K562 (cell line): Measurements from ENCODE around the gene CCDC141. TPM values are rescaled to one million over a fixed set of nuclear protein-coding genes. Genes with fewer than 3 reads are reported as not detected.

Experiments
- ATAC-seq: fragments of 200-7000 bp; cut with Tn5 transposase; 3 replicates; pipeline ENCODE4 v1.9.1; 2020; ENCODE audit warnings: moderate library complexity
- BruUV-seq: library from RNA; stranded (reverse); fragments of 400-500 nt; replicated peaks from 2 replicates; lab custom pipeline; 2021; lab: Mats Ljungman, UMichigan
- CTCF ChIA-PET: fragments of 300-600 bp; formaldehyde crosslinking; extraction: SDS; loops from one replicate; lab custom pipeline; 2021; ENCODE audit warnings: low intra/inter-chr PET ratio; lab: Yijun Ruan, JAX
- POLR2A ChIA-PET: fragments of 300-600, 350-650 bp; sonication (Branson Sonifier 250); formaldehyde crosslinking; extraction: SDS; loops from one replicate; lab custom pipeline; 2021; ENCODE audit warnings: antibody characterized with exemption, inconsistent platforms; lab: Yijun Ruan, JAX
- DNase-seq, 4 experiments: peaks; one replicate each; pipeline versions ENCODE4 v3.0.0 to v3.0.0-alpha.2; 2011 to 2018; ENCODE audit warnings: low spot score in 3 of 4, mixed read lengths in 3 of 4; ENCODE audit errors: extremely low read depth in 1 of 4
- FAIRE-seq: peaks from 2 replicates; lab custom pipeline; 2011; peaks lifted over from hg19 to GRCh38; lab: Jason Lieb, UNC
- H2AFZ ChIP-seq: 2 replicates; pipeline ENCODE4 v1.6.0; 2011; ENCODE audit warnings: low read depth, low read length, control low read depth, inconsistent platforms
- H3K27ac ChIP-seq: fragments of 200-600 bp; 3 replicates; pipeline ENCODE4 v1.8.0; 2011; ENCODE audit warnings: low read depth, mild to moderate bottlenecking, control low read depth, inconsistent platforms, low read length, moderate library complexity, mixed read lengths; ENCODE audit errors: extremely low read depth
- H3K27me3 ChIP-seq, 2 experiments: fragments of 300-600 bp in 1 of 2; 2 replicates in 1 of 2; 3 replicates in 1 of 2; pipeline versions ENCODE4 v1.6.0 to v1.8.0; 2011; ENCODE audit warnings: inconsistent platforms in 2 of 2, low read length in 2 of 2, mild to moderate bottlenecking in 1 of 2, mixed read lengths in 1 of 2, moderate library complexity in 1 of 2; ENCODE audit not compliant: control insufficient read depth in 2 of 2, insufficient read depth in 2 of 2
- H3K36me3 ChIP-seq: fragments of 300-600 bp; 3 replicates; pipeline ENCODE4 v1.8.0; 2011; ENCODE audit warnings: mild to moderate bottlenecking, low read length, inconsistent platforms; ENCODE audit not compliant: control insufficient read depth, insufficient read depth
- H3K4me1 ChIP-seq, 2 experiments: fragments of 200-600 bp in 1 of 2; replicated peaks in 1 of 2; 2 replicates in 1 of 2; 3 replicates in 1 of 2; pipeline versions ENCODE4 v1.5.1 to v1.8.0; 2011; ENCODE audit warnings: inconsistent platforms in 2 of 2, low read length in 2 of 2, mild to moderate bottlenecking in 1 of 2, mixed read lengths in 1 of 2, moderate library complexity in 1 of 2; ENCODE audit not compliant: control insufficient read depth in 2 of 2, insufficient read depth in 2 of 2
- H3K4me2 ChIP-seq: 2 replicates; pipeline ENCODE4 v1.6.1; 2011; ENCODE audit warnings: low read length, control low read depth, inconsistent platforms, mixed read lengths; ENCODE audit not compliant: insufficient read depth
- H3K4me3 ChIP-seq: fragments of 200-600 bp; sonication (generic), shearing (Covaris generic); 2 replicates; pipeline ENCODE4 v1.5.1; 2016; ENCODE audit warnings: control low read depth, inconsistent platforms
- H3K79me2 ChIP-seq: fragments of 200-600 bp; 3 replicates; pipeline ENCODE4 v1.8.0; 2011; ENCODE audit warnings: low read length, inconsistent platforms; ENCODE audit not compliant: control insufficient read depth, insufficient read depth
- H3K9ac ChIP-seq, 2 experiments: 2 replicates each; pipeline versions ENCODE4 v1.6.0 to v1.6.1; 2011; ENCODE audit warnings: low read depth in 2 of 2, low read length in 2 of 2, control low read depth in 1 of 2, inconsistent platforms in 1 of 2, mild to moderate bottlenecking in 1 of 2, mixed read lengths in 1 of 2; ENCODE audit not compliant: insufficient read depth in 1 of 2
- H3K9me1 ChIP-seq: one replicate; pipeline ENCODE4 v1.6.0; 2011; ENCODE audit warnings: inconsistent platforms, mild to moderate bottlenecking, low read length, moderate library complexity; ENCODE audit not compliant: control insufficient read depth, insufficient read depth
- H3K9me3 ChIP-seq: replicated peaks from 2 replicates; pipeline ENCODE4 v1.5.1; 2011; ENCODE audit warnings: low read depth, low read length, inconsistent platforms; ENCODE audit not compliant: control insufficient read depth, insufficient read depth
- H4K20me1 ChIP-seq: replicated peaks from 2 replicates; pipeline ENCODE4 v1.6.1; 2011; ENCODE audit warnings: low read length, inconsistent platforms, mixed read lengths; ENCODE audit not compliant: control insufficient read depth, insufficient read depth
- ASH1L ChIP-seq: fragments of 450-650 bp; IDR thresholded peaks from 2 replicates; pipeline ENCODE4 v1.6.1; 2018; ENCODE audit warnings: borderline replicate concordance, mild to moderate bottlenecking, low read depth; ENCODE audit not compliant: partially characterized antibody
- BCLAF1 ChIP-seq, 2 experiments: fragments of 450-650 bp in 1 of 2; IDR thresholded peaks; 2 replicates each; pipeline ENCODE4 v1.6.1; 2011 to 2017; ENCODE audit warnings: low read depth in 2 of 2, antibody characterized with exemption in 1 of 2, borderline replicate concordance in 1 of 2, low read length in 1 of 2, mild to moderate bottlenecking in 1 of 2, mixed read lengths in 1 of 2; ENCODE audit not compliant: control insufficient read depth in 1 of 2
- C11orf30 ChIP-seq: fragments of 450-650 bp; IDR thresholded peaks from 2 replicates; pipeline ENCODE4 v1.6.1; 2016; ENCODE audit warnings: low read depth, mild to moderate bottlenecking
- CAMTA2 ChIP-seq: fragments of 250-450 bp; sonication (Bioruptor Pico); conservative IDR thresholded peaks from 2 replicates; pipeline ENCODE4 v1.5.1; 2022
- CREM ChIP-seq: IDR thresholded peaks from 2 replicates; pipeline ENCODE4 v1.6.1; 2014; ENCODE audit warnings: antibody characterized with exemption, low read depth
- FOXK1 ChIP-seq: sonication (generic); formaldehyde crosslinking; IDR thresholded peaks from 2 replicates; pipeline ENCODE4 v1.8.0; 2022; ENCODE audit warnings: missing genetic modification reagents, mild to moderate bottlenecking, borderline replicate concordance
- NELFE ChIP-seq: IDR thresholded peaks from 2 replicates; pipeline ENCODE4 v1.6.1; 2011; ENCODE audit warnings: mild to moderate bottlenecking; ENCODE audit not compliant: insufficient read depth, insufficient read length
- SP2 ChIP-seq: IDR thresholded peaks from 2 replicates; pipeline ENCODE4 v1.6.1; 2011; ENCODE audit warnings: mild to moderate bottlenecking, low read depth, low read length, moderate library complexity; ENCODE audit not compliant: poor library complexity, severe bottlenecking; ENCODE audit errors: extremely low read depth
- ZNF316 ChIP-seq: fragments of 450-650 bp; IDR thresholded peaks from 2 replicates; pipeline ENCODE4 v1.6.1; 2016
- ZSCAN32 ChIP-seq: fragments of 450-650 bp; formaldehyde crosslinking; IDR thresholded peaks from 2 replicates; pipeline ENCODE4 v1.4.0; 2020; ENCODE audit warnings: mild to moderate bottlenecking, moderate library complexity
- WGBS: fragments of 100-300 bp; shearing (Covaris generic); methylation state at CpG from one replicate; pipeline ENCODE4 v1.1.6; 2016; ENCODE audit warnings: low coverage, mixed read lengths; ENCODE audit not compliant: insufficient coverage; ENCODE audit errors: missing lambda C conversion rate; 5-methylcytosine and 5-hydroxymethylcytosine counted together
- in situ Hi-C: fragments of 300-500 bp; cut with MboI; formaldehyde crosslinking; loops from 4 replicates; pipeline ENCODE4 v1.15.0; 2018; ENCODE audit warnings: inconsistent platforms, mixed read lengths
- intact Hi-C: fragments of 100-400 bp; cut with micrococcal nuclease; formaldehyde crosslinking; loops from 2 replicates; pipeline ENCODE4 v1.14.2; 2022
- polyA plus RNA-seq, 8 experiments: library from polyadenylated mRNA; depleted of rRNA in 4 of 8; stranded (reverse) in 5 of 8; unstranded in 3 of 8; fragments of >200 nt; fragmentation: Nextera tagmentation in 2 of 8; fragmentation: Illumina TruSeq in 1 of 8; extraction: Ambion mirVana in 2 of 8; extraction: Trizol in 1 of 8; gene quantifications; 2 replicates each; pipeline versions ENCODE4 v1.2.1 to v1.2.3, GENCODE V29; 2011 to 2014; ENCODE audit warnings: inconsistent platforms in 1 of 8, missing spikeins in 1 of 8
- total RNA-seq, 7 experiments: library from RNA; depleted of rRNA in 6 of 7; stranded (reverse); fragments of >200 nt in 6 of 7; fragmentation: Illumina TruSeq in 2 of 7; extraction: Trizol in 2 of 7; gene quantifications; 2 replicates each; pipeline versions ENCODE4 v1.2.1 to v1.2.3, GENCODE V29; 2011 to 2021; ENCODE audit warnings: low replicate concordance in 1 of 7
- TF ChIP-seq, protein P1 (sequence below): fragments of 250-450 bp; sonication (Bioruptor Pico); IDR thresholded peaks from 2 replicates; pipeline ENCODE4 v1.4.0; 2020; ENCODE audit warnings: mild to moderate bottlenecking, moderate library complexity, borderline replicate concordance

CCDC141 gene
- total and polyA plus RNA-seq, 9 of the 15 experiments (the other 6 are each of a cell fraction or from before 2014, with no cell fraction given) = 0.09 TPM; not detected in 8

DNA sequence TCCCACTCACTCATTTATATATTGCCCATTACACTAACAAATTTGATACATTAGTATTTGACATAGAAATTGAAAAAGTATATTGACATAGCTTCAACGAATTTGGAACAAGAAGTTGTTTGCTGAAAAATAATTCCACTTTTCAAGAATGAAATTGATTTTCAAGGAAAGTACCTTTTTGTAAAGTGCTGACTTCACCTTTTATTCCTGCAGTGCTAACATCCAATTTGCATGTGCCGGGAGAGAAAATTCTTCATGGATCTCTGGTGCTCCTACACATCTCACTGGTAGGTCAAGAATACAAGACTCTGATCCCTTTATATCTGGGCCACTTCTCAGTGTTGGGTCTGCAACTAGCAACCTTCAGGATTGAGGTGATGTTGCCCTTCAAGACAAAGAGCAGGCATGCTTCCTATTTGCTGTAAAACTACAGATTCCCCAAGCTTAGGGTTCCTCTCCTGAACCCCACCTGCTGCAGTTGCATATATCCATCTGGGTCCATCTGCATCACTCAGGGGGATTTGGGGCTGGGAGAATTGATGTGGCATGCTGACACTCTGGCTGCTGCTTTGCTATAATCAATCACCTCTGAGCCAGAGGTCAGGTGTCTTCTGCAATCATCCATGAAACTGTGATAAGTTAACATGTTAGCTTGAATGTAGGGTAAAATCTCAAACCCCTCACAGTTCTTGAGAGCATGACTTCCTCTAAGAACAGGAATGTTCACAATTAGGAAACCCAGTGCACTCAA lies 134.3 kb downstream of the CCDC141 start:
- ATAC-seq = no peak
- no peaks in the 10 kb centered on the region for H3K4me1 ChIP-seq
- H3K9me3 ChIP-seq = no peaks in the 10 kb centered on the region
- H2AFZ ChIP-seq = no peak overlapping the region
- no peaks in the 10 kb centered on the region for H4K20me1 ChIP-seq
- H3K79me2 ChIP-seq = no peaks in the 10 kb centered on the region
- no peak overlapping the region for H3K4me3 ChIP-seq
- no peak for TF ChIP-seq FOXK1 (CRISPR knock-in tag)
- TF ChIP-seq ASH1L = no peak
- TF ChIP-seq, protein P1, sequence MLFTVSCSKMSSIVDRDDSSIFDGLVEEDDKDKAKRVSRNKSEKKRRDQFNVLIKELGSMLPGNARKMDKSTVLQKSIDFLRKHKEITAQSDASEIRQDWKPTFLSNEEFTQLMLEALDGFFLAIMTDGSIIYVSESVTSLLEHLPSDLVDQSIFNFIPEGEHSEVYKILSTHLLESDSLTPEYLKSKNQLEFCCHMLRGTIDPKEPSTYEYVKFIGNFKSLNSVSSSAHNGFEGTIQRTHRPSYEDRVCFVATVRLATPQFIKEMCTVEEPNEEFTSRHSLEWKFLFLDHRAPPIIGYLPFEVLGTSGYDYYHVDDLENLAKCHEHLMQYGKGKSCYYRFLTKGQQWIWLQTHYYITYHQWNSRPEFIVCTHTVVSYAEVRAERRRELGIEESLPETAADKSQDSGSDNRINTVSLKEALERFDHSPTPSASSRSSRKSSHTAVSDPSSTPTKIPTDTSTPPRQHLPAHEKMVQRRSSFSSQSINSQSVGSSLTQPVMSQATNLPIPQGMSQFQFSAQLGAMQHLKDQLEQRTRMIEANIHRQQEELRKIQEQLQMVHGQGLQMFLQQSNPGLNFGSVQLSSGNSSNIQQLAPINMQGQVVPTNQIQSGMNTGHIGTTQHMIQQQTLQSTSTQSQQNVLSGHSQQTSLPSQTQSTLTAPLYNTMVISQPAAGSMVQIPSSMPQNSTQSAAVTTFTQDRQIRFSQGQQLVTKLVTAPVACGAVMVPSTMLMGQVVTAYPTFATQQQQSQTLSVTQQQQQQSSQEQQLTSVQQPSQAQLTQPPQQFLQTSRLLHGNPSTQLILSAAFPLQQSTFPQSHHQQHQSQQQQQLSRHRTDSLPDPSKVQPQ (CRISPR knock-in tag) = no peak
- TF ChIP-seq SP2 = no peak
- no peak for TF ChIP-seq CREM
- TF ChIP-seq CAMTA2 = no peak
- TF ChIP-seq NELFE = no peak
- TF ChIP-seq BCLAF1 (IDR thresholded peaks at IDR 0.05; ENCODE audit: borderline replicate concordance in 1 of 2, control insufficient read depth in 1 of 2, low read depth in 2 of 2, low read length in 1 of 2) = no peak
- TF ChIP-seq ZSCAN32 (CRISPR knock-in tag) = no peak
- peak; percentile 33; the same call in 1 of the 2 replicates for TF ChIP-seq C11orf30
- TF ChIP-seq ZNF316 = peak; percentile 63; the same call in 1 of the 2 replicates
- DNase-seq = no peak
- H3K4me2 ChIP-seq = no peak overlapping the region
- no peaks in the 10 kb centered on the region for H3K27me3 ChIP-seq
- FAIRE-seq = no peak
- no peaks in the 10 kb centered on the region for H3K9me1 ChIP-seq
- POLR2A ChIA-PET = interaction anchor here (0.6 to 1.3 kb wide), 2 partner anchors 10 to 55 kb away, joined by 3 read pairs; no protein-coding TSS in a partner anchor
- H3K27ac ChIP-seq = no peak overlapping the region
- CTCF ChIA-PET = no interaction called here
- no peaks in the 10 kb centered on the region for H3K36me3 ChIP-seq
- WGBS = 0% methylated on average over 2 of the region's 2 CpGs
- H3K9ac ChIP-seq = no peak overlapping the region
- intact Hi-C loops (loop anchor here (2.0 to 10.0 kb wide), 2 partner anchors 437 to 829 kb away; partner anchors contain the start of gene FKBP7), in situ Hi-C loops (loop anchor here (10.0 kb wide), 2 partner anchors 121 to 801 kb away; partner anchors contain the start of gene RBM45)
- no TSS peak for BruUV-seq
